ENCODE measurements around the gene C20orf204.

- TF ChIP-seq, protein P1, sequence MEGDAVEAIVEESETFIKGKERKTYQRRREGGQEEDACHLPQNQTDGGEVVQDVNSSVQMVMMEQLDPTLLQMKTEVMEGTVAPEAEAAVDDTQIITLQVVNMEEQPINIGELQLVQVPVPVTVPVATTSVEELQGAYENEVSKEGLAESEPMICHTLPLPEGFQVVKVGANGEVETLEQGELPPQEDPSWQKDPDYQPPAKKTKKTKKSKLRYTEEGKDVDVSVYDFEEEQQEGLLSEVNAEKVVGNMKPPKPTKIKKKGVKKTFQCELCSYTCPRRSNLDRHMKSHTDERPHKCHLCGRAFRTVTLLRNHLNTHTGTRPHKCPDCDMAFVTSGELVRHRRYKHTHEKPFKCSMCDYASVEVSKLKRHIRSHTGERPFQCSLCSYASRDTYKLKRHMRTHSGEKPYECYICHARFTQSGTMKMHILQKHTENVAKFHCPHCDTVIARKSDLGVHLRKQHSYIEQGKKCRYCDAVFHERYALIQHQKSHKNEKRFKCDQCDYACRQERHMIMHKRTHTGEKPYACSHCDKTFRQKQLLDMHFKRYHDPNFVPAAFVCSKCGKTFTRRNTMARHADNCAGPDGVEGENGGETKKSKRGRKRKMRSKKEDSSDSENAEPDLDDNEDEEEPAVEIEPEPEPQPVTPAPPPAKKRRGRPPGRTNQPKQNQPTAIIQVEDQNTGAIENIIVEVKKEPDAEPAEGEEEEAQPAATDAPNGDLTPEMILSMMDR (IDR thresholded peaks at IDR 0.05 in 2 of 3, conservative IDR thresholded peaks at IDR 0.05 in 1 of 3; ENCODE audit: control insufficient read depth in 2 of 3, extremely low read depth in 1 of 3, insufficient read depth in 1 of 3, low read depth in 3 of 3, low read length in 3 of 3) = no peak
- no peak for TF ChIP-seq ZNF592 (IDR thresholded peaks at IDR 0.05)
- no peak for TF ChIP-seq EZH2 (IDR thresholded peaks at IDR 0.05; ENCODE audit: borderline replicate concordance, control insufficient read depth, low read depth, low read length)
- no peak for TF ChIP-seq RCOR1 (conservative IDR thresholded peaks at IDR 0.05; ENCODE audit: low read depth, low read length)
- TF ChIP-seq BCLAF1 (IDR thresholded peaks at IDR 0.05) = no peak
- TF ChIP-seq JUNB (IDR thresholded peaks at IDR 0.05) = no peak
Observed at GRCh38 chr20:64045346-64046011, 9.5 kb downstream of the C20orf204 start.

Data from GM12878 (cell line).